HG03439 (cell line): ENCODE measurements around the gene HOXD4.

Experiments
- ATAC-seq: cut with Tn5 transposase; IDR thresholded peaks from one replicate; pipeline ENCODE4 v1.9.1; 2021; ENCODE audit warnings: mild to moderate bottlenecking, moderate library complexity; ENCODE audit not compliant: unreplicated experiment

HOXD4 gene

DNA sequence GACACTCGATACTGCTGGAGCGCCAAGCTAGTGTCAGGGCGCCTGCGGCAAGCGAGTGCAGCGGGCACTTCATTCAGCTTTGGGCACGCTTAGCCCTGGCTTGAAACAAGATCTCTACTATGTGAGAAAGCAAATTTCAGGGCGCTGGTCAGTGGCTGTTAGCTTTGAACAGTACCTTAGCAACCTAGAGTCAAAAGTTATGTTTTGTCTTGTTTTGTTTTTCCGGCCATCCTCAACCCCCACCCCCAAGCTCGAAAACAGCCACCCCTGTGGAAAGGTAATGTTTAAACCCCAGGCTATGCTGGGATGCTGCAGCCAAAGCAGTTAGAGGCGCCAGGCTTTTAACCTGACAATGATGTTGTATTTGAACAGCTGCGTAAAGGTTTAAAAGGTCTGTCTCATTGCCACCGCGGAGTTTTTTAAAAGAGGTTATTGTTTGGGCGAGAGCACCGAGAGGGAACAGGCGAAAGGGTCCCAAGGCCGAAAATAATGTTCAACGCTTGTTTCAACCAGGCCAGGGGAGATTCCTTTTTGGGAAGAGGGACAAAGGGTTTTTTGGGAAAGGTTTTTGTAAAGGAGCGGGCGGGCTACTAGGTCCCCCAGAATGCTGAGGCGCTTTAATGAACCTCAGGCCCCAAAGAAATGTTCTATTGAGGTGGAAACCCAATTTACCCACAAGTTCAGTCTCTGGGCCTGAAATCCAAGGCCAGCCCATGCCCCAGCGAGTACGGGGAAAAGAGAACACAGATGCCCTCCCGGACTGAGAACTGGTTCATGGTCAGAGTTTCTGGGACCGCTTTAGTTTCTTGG is 37.0 kb upstream of the HOXD4 start:
- no peak for ATAC-seq

DNA sequence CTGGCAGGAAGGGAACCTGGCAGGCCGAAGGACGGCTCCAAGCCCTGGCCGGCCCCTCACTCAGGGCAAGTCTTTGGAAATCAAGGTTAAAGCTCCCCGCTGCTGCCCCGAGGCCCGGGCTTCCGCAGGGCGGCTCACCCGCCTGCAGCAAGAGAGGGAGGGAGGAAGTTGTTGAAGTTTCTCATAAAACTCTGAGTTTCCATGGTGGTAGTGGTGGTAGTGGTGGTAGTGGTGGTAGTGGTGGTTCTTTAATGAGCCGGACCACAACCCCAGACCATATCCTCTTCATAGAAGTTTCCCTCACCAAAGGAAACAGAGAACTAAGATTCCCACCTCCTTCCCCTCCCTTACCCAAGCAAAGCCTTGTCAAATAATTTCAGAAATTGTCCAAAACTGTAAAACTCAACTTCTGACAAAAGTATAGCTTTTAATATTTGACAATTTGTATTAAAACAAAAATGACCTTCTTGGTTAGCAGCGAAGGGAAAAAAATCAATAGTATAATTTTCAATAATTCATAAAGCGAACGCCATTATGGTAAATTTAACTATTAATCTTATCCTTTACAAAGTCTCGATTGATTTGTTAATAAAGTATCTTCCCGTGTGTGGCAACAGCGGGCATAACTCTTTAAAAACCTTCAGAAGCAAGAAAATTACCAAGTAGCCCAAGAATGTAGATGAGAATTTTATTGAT is 36.3 kb upstream of the HOXD4 start:
- ATAC-seq = no peak

DNA sequence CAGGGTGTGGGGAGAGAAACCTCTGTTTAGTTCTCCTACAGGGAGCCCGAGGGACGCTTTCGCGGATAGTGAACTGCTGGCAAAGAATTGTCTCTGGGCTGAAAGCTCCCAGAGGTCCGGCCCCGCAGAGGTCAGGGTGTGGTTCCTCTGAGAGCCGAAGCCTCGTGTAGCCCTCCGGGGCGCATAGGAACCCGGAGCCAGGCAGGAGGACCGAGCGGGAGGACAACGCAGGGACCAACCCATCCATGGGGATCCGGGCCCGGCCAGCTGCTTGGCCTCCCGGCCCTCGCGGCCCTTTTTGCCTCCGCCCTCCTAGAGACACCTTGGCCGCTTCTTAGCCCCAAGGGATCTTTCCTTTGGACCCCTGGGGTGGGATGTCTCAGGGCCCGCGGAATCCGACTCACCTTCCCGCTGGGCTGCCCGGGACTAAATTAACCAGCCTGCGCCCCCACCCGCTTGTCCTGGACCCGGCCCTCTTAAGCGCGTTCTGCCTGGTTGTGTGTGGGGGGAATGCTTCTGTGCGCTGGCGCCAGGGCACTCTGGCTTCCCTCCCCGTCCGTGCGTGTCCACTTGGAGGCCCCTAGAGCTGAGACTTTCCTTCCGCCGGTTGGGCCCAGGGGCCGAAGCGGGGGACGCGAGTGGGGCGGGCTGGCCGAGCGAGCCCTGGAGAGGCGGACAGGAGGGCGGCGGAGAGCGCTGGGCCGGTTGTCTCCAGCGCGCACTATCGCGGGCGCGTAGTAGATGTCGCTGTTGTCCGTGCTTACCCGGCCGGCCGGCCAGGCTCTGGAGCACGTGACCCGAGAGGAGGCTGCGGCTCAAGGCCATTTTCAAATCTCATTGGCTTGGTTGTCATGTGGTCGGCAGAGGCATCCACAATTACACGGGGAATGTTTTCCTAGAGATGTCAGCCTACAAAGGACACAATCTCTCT is 35.2 kb upstream of the HOXD4 start, which contains the start of gene HOXD10:
TSS of gene HOXD10 (plus strand) at position 896 of the 931 bp plus-strand sequence. CDS start 56 bp downstream, outside the sequence.
- ATAC-seq = no peak

DNA sequence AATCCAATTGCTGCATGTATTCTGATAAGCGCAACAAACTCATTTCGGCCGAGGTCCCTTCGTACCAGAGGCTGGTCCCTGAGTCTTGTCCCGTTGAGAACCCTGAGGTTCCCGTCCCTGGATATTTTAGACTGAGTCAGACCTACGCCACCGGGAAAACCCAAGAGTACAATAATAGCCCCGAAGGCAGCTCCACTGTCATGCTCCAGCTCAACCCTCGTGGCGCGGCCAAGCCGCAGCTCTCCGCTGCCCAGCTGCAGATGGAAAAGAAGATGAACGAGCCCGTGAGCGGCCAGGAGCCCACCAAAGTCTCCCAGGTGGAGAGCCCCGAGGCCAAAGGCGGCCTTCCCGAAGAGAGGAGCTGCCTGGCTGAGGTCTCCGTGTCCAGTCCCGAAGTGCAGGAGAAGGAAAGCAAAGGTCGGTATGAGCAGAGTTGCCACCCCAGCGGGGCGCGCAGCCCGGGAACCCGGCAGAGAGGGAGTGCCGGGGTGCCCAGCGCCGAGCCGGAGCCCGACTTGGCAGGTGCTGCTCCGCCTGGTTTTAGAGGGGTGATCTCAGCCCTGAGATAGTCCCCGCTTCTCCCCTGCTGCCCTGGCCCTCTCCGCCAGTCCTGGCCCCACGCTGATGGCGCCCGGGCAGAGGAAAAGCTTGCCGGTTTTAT is 34.1 kb upstream of the HOXD4 start:
- no peak for ATAC-seq

DNA sequence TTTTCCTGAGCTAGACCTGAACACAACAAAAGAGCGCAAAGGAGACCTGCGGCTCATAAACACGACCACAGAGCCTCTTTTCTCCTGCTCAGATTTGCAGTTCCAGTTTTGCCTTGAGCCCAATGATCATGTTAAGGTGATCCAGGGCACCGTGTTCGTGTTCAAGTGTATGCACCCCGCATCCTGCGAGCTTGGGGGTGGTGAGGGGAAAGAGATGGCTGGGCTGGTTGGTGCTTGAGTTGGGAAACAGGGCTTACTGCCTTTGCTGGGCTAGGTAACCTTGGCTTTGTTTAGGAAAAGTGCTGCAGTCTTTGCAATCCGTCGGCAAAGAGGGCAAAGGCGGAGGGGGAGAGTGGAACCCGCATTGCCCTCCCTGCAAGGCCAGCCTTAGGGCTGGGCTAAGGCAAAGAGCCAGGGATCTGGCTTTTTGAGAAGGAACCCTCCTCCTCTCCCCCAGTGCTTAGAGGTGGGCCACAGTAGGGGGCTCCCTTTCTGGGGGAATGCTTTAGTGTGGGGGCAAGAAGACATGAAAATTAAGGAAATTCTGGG is 33.5 kb upstream of the HOXD4 start:
- ATAC-seq = no peak

DNA sequence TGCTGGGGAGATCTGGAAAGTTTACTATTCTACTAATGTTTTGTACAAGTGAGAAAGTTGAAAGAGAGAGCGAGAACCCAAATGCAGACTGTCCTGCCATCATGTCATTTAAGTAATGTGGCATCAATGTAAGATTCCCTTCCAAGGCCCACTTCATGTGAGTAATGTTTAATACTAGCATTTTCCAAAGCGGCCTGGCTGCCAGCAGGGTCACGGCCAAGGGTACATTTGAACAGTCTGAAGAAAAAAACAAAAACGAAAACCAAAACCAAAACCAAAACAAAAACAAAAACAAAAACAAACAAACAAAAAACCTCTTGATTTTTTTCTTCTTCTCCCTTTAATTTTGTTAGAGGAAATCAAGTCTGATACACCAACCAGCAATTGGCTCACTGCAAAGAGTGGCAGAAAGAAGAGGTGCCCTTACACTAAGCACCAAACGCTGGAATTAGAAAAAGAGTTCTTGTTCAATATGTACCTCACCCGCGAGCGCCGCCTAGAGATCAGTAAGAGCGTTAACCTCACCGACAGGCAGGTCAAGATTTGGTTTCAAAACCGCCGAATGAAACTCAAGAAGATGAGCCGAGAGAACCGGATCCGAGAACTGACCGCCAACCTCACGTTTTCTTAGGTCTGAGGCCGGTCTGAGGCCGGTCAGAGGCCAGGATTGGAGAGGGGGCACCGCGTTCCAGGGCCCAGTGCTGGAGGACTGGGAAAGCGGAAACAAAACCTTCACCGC is 32.6 kb upstream of the HOXD4 start:
- ATAC-seq = no peak

DNA sequence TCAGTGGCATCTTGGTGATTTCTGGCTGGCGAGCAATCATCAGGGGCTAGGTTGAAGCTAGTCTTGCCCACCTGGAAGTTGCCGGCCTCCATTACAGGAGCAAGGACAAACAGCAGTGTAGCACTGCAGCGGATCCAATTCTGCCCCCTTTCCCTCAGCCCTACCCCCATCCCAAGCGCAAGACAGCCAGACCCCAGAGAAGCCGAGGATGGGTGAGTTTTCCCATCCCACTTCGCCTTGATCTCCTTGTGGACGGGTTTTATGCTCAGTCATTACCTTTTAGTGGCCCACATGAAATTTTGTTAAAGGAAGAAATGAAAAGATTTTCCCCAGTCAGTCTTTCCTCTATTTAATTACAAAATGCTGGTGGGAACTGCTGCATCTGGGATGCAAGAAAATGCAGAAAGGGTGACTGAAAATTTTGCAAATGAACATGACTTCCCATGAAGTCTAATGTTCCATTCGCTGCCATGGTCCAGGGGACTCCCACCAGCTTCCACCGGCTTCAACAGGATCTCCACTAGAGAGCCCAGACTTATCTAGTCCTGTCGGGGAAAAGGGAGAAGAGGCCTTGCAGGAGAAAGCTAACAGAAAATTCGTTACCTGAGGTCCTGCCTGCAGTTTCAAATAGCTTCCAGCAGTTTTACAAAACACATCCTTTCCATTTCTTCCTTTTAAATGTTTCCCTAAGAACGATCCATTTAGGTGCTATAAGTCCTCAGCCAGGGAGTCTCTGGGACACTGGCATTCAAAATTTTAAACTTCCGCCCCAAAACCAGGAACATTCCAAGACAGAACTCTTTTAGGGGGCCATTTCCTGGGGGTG is 30.8 kb upstream of the HOXD4 start:
- ATAC-seq = no peak

DNA sequence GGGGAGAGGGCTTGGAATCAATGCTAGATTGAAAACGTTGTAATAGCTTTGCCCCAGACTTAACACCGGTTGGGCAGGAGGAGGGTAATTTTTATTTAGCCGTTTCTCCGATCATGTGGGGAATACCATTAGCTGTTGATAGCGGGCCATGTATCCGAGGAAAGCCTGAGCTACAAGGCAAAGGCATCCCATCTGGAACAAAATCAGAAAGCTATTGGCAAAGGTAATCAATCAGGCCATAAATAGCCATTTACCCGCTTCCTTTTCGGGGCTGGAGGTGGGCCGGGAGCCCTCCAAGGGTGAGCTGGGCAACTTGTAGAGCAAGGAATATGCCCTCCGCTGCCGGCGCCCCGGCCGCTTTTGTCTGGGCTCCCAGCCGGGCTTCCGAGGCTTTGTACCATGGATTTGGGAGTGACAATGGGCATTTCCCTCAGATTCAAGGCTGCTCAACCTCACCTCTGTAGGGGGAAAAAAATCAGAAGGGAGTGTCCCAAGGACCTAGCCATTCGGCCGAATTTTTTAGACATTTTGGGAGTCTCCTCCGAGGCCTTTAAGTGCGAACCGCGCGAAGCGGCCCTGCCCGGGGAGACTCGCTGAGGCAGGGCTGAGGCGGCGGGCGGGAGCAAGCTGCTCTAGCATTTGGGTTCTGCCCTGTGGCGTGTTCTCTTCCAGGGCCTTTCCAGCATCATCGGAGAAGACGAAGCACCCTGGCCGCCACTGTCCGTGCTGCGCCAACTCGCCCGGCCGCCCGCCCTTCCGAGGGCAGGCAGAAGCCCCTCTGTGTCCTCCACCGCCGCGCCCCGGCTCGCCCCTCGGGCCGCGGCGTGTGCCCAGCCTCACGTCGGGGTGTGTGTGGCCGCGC is 29.9 kb upstream of the HOXD4 start:
- no peak for ATAC-seq

DNA sequence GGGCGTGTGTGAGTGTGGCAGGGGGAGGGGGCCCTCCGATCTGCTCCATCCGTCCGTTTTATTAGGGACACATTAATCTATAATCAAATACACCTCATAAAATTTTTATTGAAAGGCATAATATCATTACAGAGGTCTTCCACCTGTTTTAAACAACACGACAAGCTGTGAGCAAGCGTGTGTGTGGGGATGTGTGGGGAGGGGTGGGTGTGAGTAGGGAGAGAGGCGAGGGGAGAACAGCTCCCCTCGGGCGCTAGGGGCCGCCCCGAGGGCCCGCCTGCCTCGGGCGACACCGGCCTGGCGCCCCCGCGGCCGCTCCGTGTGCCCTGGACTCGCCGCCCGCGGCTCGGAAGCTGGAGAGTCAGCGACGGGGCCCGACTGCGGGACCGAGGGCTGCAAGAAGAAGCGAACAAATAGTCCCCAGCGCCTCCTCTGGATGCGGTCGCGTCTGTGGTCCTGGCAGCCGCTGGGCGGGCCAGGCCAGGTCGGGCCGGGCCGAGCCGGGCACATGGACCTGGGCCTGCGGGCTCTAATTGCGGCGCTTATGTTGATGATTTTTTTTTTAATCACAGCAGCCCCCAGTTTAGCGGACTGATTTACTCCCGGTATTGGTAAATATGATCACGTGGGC is 29.2 kb upstream of the HOXD4 start:
- no peak for ATAC-seq

DNA sequence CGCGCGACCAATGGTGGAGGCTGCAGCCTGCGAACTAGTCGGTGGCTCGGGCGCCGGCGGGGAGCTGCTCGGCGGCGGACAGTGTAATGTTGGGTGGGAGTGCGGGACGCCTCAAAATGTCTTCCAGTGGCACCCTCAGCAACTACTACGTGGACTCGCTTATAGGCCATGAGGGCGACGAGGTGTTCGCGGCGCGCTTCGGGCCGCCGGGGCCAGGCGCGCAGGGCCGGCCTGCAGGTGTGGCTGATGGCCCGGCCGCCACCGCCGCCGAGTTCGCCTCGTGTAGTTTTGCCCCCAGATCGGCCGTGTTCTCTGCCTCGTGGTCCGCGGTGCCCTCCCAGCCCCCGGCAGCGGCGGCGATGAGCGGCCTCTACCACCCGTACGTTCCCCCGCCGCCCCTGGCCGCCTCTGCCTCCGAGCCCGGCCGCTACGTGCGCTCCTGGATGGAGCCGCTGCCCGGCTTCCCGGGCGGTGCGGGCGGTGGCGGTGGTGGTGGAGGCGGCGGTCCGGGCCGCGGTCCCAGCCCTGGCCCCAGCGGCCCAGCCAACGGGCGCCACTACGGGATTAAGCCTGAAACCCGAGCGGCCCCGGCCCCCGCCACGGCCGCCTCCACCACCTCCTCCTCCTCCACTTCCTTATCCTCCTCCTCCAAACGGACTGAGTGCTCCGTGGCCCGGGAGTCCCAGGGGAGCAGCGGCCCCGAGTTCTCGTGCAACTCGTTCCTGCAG is 28.5 kb upstream of the HOXD4 start, which contains the start of gene HOXD9:
TSS of gene HOXD9 (plus strand) at position 37 of the 728 bp plus-strand sequence. CDS start at position 87, 50 bp downstream.
- ATAC-seq = no peak

DNA sequence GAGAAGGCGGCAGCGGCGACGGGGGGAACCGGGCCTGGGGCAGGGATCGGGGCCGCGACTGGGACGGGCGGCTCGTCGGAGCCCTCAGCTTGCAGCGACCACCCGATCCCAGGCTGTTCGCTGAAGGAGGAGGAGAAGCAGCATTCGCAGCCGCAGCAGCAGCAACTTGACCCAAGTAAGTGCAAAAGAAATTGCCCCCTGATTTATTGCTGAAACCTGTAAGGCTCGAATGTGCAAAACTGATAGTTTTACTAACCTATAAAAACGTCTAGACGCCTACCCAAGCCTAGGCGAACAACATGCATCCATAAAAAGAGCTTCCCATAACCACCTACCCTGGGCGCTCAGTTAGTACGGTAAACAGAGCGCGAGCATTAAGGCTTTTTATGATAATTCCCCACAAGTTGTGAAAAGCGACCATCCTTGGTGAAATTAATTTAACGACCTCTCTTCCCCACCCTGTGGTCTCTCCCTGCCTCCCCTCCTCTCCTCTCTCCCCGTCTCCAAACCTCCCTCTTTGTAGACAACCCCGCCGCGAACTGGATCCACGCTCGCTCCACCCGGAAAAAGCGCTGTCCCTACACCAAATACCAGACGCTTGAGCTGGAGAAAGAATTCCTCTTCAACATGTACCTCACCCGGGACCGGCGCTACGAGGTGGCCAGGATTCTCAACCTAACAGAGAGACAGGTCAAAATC is 27.8 kb upstream of the HOXD4 start:
- no peak for ATAC-seq

DNA sequence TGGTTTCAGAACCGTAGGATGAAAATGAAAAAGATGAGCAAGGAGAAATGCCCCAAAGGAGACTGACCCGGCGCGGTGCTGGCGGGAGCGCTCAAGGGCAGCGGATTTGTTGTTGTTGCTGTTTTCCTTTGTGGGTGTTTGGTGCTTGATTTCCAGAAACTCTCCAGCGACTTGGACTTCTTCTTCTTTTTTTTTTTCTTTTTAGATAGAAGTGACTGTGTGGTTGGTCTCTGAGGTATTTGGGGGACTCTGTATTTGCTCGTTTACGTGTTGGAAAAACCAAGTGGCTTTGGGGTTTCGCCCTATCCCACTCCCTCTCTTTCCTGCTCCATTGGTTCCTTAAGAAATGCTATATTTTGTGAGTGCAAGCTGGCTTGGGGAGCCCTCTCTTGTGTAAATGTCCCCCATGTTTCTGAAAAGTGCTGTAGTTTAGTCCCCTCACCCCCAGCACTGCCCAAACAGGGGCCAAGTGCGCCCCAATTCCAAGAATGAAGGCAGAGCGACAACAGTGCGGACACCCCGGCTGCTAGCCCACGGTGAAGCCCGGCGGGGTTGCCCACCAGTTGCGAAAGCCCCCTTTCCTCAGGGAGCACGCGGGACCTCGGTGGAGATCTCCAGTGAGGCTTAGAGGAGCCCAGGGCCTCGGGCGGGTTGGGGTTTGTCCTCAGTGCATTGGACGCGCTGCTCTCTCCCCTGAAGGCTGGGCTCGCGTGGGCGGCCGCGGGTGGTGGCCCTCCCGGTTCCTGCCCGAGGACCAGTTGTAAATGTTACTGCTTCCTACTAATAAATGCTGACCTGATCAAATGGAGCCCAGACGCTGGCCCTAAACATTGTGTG is 27.0 kb upstream of the HOXD4 start:
- ATAC-seq = no peak

DNA sequence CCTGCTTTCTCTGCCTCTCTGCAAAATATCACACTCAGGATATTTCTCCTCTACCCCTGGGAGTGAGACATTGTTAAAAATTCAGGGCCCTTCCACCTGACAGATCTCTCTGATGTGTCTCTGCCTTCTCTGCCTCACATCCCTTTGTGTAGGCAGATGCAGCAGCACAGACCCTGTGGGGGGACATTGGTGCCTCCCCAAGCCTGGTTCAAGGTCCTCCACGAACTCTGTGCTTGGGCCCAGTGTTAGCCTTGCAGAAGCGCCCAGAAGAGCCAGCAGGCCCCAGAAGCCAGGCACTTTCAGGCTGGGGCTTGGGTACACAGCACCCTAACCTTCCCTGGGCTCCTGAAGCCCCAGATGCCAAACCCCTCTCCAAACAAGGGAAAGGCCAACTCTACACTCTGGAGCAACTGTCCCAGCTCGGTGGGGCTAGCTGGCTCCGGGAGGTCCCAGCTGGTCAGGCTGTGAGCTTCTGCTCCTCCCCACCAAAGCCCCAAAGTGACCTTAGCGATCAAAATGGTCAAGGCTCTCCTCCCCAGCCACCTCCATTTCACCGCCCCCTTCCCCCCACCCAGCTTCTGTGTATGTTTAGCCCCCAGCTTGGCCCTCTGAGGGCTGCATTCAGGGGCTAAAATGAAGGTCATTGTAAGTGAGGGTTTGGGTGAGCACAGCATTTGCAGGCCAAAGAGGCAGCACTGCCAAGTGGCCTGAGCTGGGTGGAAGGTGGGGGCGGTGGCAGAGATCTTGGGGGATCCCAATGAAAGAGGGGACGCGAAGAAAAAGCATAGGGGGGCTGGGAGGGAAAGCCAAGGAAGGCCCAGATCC is 26.2 kb upstream of the HOXD4 start:
- ATAC-seq = no peak

DNA sequence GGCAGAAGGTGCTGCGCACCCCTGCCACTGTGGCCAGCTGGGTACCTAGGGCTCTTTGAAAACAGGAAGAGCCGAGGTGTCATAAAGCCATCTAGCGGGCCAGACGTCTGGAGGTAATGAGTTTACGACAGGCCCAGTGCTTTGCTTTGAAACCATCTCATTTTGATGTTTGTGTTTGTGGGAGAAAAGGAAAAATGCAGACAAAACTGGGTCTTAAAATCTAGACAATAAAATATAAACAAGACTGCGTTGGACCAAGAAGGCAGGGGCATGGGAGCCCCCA is 25.6 kb upstream of the HOXD4 start:
- ATAC-seq = no peak
